IMR-90 (cell line): ENCODE results near the gene ENAH. TPM values are rescaled to one million over a fixed set of nuclear protein-coding genes. Genes with fewer than 3 reads are reported as not detected.

ENCODE experiments used
- ATAC-seq: fragments of 200-7000 bp; cut with Tn5 transposase; 2 replicates; pipeline ENCODE4 v1.9.1; 2020; ENCODE audit warnings: low read depth, mild to moderate bottlenecking, moderate library complexity
- BruUV-seq: library from RNA; stranded (reverse); fragments of 400-500 nt; replicated peaks from 2 replicates; lab custom pipeline; 2021; lab: Mats Ljungman, UMichigan
- CTCF ChIA-PET: fragments of 300-600 bp; formaldehyde crosslinking; extraction: SDS; loops from one replicate; lab custom pipeline; 2021; ENCODE audit warnings: antibody characterized with exemption; lab: Yijun Ruan, JAX
- POLR2A ChIA-PET: fragments of 300-600 bp; sonication (Branson Sonifier 250); formaldehyde crosslinking; loops from one replicate; lab custom pipeline; 2022; ENCODE audit warnings: antibody characterized with exemption; ENCODE audit not compliant: unreplicated experiment; lab: Charles Lee
- DNase-seq: peaks from one replicate; pipeline ENCODE4 v3.0.0; 2013
- H2AFZ ChIP-seq: replicated peaks from 2 replicates; pipeline ENCODE3; 2013; ENCODE audit warnings: low read length, mild to moderate bottlenecking; ENCODE audit not compliant: poor library complexity
- H2AK5ac ChIP-seq: 2 replicates; pipeline ENCODE4 v1.6.1; 2013; ENCODE audit warnings: low read depth, low read length, inconsistent platforms
- H2AK9ac ChIP-seq: replicated peaks from 2 replicates; pipeline ENCODE3; 2013; ENCODE audit warnings: mild to moderate bottlenecking, low read depth, low read length, moderate library complexity; ENCODE audit not compliant: poor library complexity
- H2BK120ac ChIP-seq: 2 replicates; pipeline ENCODE4 v1.6.1; 2013; ENCODE audit warnings: low read depth, low read length, inconsistent platforms
- H2BK15ac ChIP-seq: 3 replicates; pipeline ENCODE4 v1.6.1; 2013; ENCODE audit warnings: low read depth, low read length, inconsistent platforms
- H2BK20ac ChIP-seq: 2 replicates; pipeline ENCODE4 v1.6.1; 2013; ENCODE audit warnings: low read depth, mild to moderate bottlenecking, inconsistent platforms, low read length, moderate library complexity
- H2BK5ac ChIP-seq: 2 replicates; pipeline ENCODE4 v1.6.1; 2013; ENCODE audit warnings: mild to moderate bottlenecking, low read depth, low read length, inconsistent platforms; ENCODE audit not compliant: poor library complexity, severe bottlenecking
- H3K14ac ChIP-seq: replicated peaks from 2 replicates; pipeline ENCODE4 v1.6.1; 2013; ENCODE audit warnings: low read depth, low read length, inconsistent platforms
- H3K18ac ChIP-seq: 2 replicates; pipeline ENCODE4 v1.6.1; 2013; ENCODE audit warnings: low read depth, low read length, control low read depth
- H3K23ac ChIP-seq: 2 replicates; pipeline ENCODE4 v1.6.1; 2013; ENCODE audit warnings: low read depth, low read length, inconsistent platforms
- H3K27ac ChIP-seq: 2 replicates; pipeline ENCODE4 v1.5.1; 2013; ENCODE audit warnings: mild to moderate bottlenecking, control low read depth, low read length; ENCODE audit not compliant: insufficient read depth
- H3K27me3 ChIP-seq: 2 replicates; pipeline ENCODE4 v1.6.1; 2013; ENCODE audit warnings: low read length; ENCODE audit not compliant: control insufficient read depth, insufficient read depth
- H3K36me3 ChIP-seq: 2 replicates; pipeline ENCODE4 v1.6.1; 2013; ENCODE audit warnings: low read length, mixed read lengths; ENCODE audit not compliant: control insufficient read depth, insufficient read depth
- H3K4ac ChIP-seq: 2 replicates; pipeline ENCODE4 v1.6.1; 2013; ENCODE audit warnings: low read depth, low read length, inconsistent platforms
- H3K4me1 ChIP-seq: 2 replicates; pipeline ENCODE4 v1.6.1; 2013; ENCODE audit warnings: low read length, mixed read lengths; ENCODE audit not compliant: control insufficient read depth, insufficient read depth
- H3K4me2 ChIP-seq: 2 replicates; pipeline ENCODE4 v1.6.1; 2013; ENCODE audit warnings: low read depth, mild to moderate bottlenecking, control low read depth, low read length, moderate library complexity
- H3K4me3 ChIP-seq: 2 replicates; pipeline ENCODE4 v1.5.1; 2013; ENCODE audit warnings: low read depth, mild to moderate bottlenecking, control low read depth, low read length, moderate library complexity; ENCODE audit not compliant: insufficient read depth
- H3K56ac ChIP-seq: 2 replicates; pipeline ENCODE4 v1.6.1; 2013; ENCODE audit warnings: low read length, inconsistent platforms; ENCODE audit not compliant: insufficient read depth; ENCODE audit errors: extremely low read depth
- H3K79me1 ChIP-seq, 2 experiments: 2 replicates each; pipeline ENCODE4 v1.6.1; 2013; ENCODE audit warnings: low read length in 2 of 2, inconsistent platforms in 1 of 2, low read depth in 1 of 2
- H3K9ac ChIP-seq: 2 replicates; pipeline ENCODE4 v1.6.1; 2013; ENCODE audit warnings: low read depth, low read length, control low read depth
- H3K9me1 ChIP-seq: 2 replicates; pipeline ENCODE4 v1.6.1; 2013; ENCODE audit warnings: low read length, inconsistent platforms; ENCODE audit not compliant: insufficient read depth
- H3K9me3 ChIP-seq: 2 replicates; pipeline ENCODE4 v1.6.1; 2013; ENCODE audit warnings: low read length; ENCODE audit not compliant: control insufficient read depth, insufficient read depth
- H4K20me1 ChIP-seq: 2 replicates; pipeline ENCODE4 v1.6.1; 2013; ENCODE audit warnings: low read length, inconsistent platforms; ENCODE audit not compliant: insufficient read depth
- H4K5ac ChIP-seq: 2 replicates; pipeline ENCODE4 v1.6.1; 2013; ENCODE audit warnings: mild to moderate bottlenecking, low read depth, low read length, control low read depth
- H4K8ac ChIP-seq, 2 experiments: 2 replicates each; pipeline ENCODE4 v1.6.1; 2013; ENCODE audit warnings: low read depth in 2 of 2, low read length in 2 of 2, control low read depth in 1 of 2, inconsistent platforms in 1 of 2
- H4K91ac ChIP-seq: 2 replicates; pipeline ENCODE4 v1.6.1; 2013; ENCODE audit warnings: low read depth, low read length, inconsistent platforms; ENCODE audit not compliant: insufficient read depth
- FOS ChIP-seq: fragments of 150-350 bp; IDR thresholded peaks from 2 replicates; pipeline ENCODE4 v1.6.1; 2016; ENCODE audit warnings: low read depth, low read length
- MAFK ChIP-seq: IDR thresholded peaks from 2 replicates; pipeline ENCODE4 v1.6.1; 2012; ENCODE audit warnings: low read depth, low read length, improper control_type of control experiment
- MAZ ChIP-seq: IDR thresholded peaks from 2 replicates; pipeline ENCODE4 v1.6.1; 2012; ENCODE audit warnings: low read depth, mild to moderate bottlenecking, low read length, improper control_type of control experiment, moderate library complexity, borderline replicate concordance
- NFE2L2 ChIP-seq: fragments of 150-350 bp; IDR thresholded peaks from 2 replicates; pipeline ENCODE4 v1.6.1; 2016; ENCODE audit warnings: low read depth, mild to moderate bottlenecking, low read length
- RCOR1 ChIP-seq: IDR thresholded peaks from 2 replicates; pipeline ENCODE4 v1.6.1; 2012; ENCODE audit warnings: mild to moderate bottlenecking, low read length, improper control_type of control experiment; ENCODE audit not compliant: insufficient replicate concordance
- SMC3 ChIP-seq: fragments of 150-350 bp; IDR thresholded peaks from 2 replicates; pipeline ENCODE4 v1.6.1; 2016; ENCODE audit warnings: low read depth, mild to moderate bottlenecking, antibody characterized with exemption, low read length, moderate library complexity
- WGBS, 2 experiments: methylation state at CpG; one replicate each; pipeline versions ENCODE4 v1.1.5 to v1.1.7; 2013; ENCODE audit warnings: missing lambda C conversion rate in 2 of 2; ENCODE audit not compliant: insufficient read length in 1 of 2; ENCODE audit errors: extremely low coverage in 2 of 2; 5-methylcytosine and 5-hydroxymethylcytosine counted together
- dilution Hi-C: fragments of 300-500 bp; cut with HindIII; formaldehyde crosslinking; loops from one replicate; pipeline ENCODE4 v1.14.3; 2018; ENCODE audit warnings: low sequenced_read_pairs; ENCODE audit not compliant: unreplicated experiment
- in situ Hi-C: fragments of 300-500 bp; cut with MboI; formaldehyde crosslinking; loops from 3 replicates; pipeline ENCODE4 v1.14.3; 2019; ENCODE audit warnings: low sequenced_read_pairs, inconsistent platforms, mixed read lengths
- intact Hi-C: fragments of 100-400 bp; cut with micrococcal nuclease; formaldehyde crosslinking; loops from 2 replicates; pipeline ENCODE4 v1.10.0; 2022
- polyA plus RNA-seq, 3 experiments: library from polyadenylated mRNA; depleted of rRNA; stranded (reverse); fragments of >200 nt; gene quantifications; 2 replicates each; pipeline ENCODE4 v1.2.3, GENCODE V29; 2012; ENCODE audit warnings: low replicate concordance in 1 of 3
- total RNA-seq: library from RNA; depleted of rRNA; stranded (reverse); fragments of >200 nt; gene quantifications from 2 replicates; pipeline ENCODE4 v1.2.3, GENCODE V29; 2012
- TF ChIP-seq, protein P1 (sequence below): conservative IDR thresholded peaks from 2 replicates; pipeline ENCODE4 v1.5.1; 2012; ENCODE audit warnings: mild to moderate bottlenecking, low read depth, low read length, improper control_type of control experiment
- TF ChIP-seq, protein P2 (sequence below): fragments of 150-350 bp; IDR thresholded peaks from 2 replicates; pipeline ENCODE4 v1.6.1; 2017; ENCODE audit warnings: mild to moderate bottlenecking, antibody characterized with exemption, low read length, low read depth
- TF ChIP-seq, protein P3 (sequence below): fragments of 150-350 bp; IDR thresholded peaks from 2 replicates; pipeline ENCODE4 v1.6.1; 2016; ENCODE audit warnings: low read depth, mild to moderate bottlenecking, low read length, moderate library complexity, borderline replicate concordance

The ENAH gene
- total and polyA plus RNA-seq, 2 of the 4 experiments (the other 2 are of a cell fraction), result 61.3 to 86.9 TPM

DNA sequence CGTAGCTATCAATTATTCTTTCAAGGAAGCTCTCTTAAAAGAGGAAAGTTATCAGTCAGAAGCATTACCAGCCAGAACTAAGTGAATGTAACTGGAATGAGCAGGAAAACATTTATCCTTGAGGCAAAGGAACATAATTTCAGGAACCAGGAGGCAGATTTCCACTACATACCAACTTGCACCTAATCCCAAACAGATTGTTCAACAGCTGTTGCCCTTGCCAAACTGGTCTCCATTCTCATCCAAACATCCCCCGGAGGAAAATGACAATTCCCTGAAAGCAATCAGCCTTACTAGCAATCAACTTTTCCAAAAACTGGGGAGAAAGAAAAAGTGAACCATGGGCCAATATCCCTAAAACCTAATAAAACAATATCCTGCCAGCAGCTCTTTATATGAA, 35.0 kb downstream of the ENAH start:
- no peak for DNase-seq
- intact Hi-C loops (no loop called here), in situ Hi-C loops (no loop called here), dilution Hi-C loops (no loop called here)
- Histone ChIP-seq H2BK5ac (no peak overlapping the region), H3K36me3 (peaks cover 2% of the 10 kb centered on the region; the same call in 1 of the 2 replicates), H2AFZ (no peak overlapping the region), H3K4me2 (peak overlapping the region; percentile 51; the same call in 1 of the 2 replicates), H3K14ac (no peak overlapping the region), H3K4me3 (no peak overlapping the region), H3K27ac (no peak overlapping the region), H4K20me1 (peaks cover 74% of the 10 kb centered on the region), H3K23ac (no peak overlapping the region), H2AK5ac (no peak overlapping the region), H2BK120ac (no peak overlapping the region), H4K91ac (no peak overlapping the region), H3K56ac (no peak overlapping the region), H3K4ac (no peak overlapping the region), H3K9me3 (no peaks in the 10 kb centered on the region), H3K9me1 (peaks cover 6% of the 10 kb centered on the region), H2AK9ac (no peak overlapping the region), H3K27me3 (no peaks in the 10 kb centered on the region), H4K8ac (no peak overlapping the region), H3K4me1 (peaks cover 11% of the 10 kb centered on the region), H2BK15ac (no peak overlapping the region), H4K5ac (no peak overlapping the region), H3K9ac (no peak overlapping the region), H3K18ac (0 out of 2 replicates have a peak overlapping the region, but pooled peaks have one; percentile 4), H3K79me1 (peaks cover 10 to 61% of the 10 kb centered on the region in 2 experiments), H2BK20ac (no peak overlapping the region)
- TF ChIP-seq RCOR1 (no peak), SMC3 (no peak), NFE2L2 (no peak), MAFK (no peak), MAZ (no peak), FOS (no peak)
- TF ChIP-seq, protein P1, sequence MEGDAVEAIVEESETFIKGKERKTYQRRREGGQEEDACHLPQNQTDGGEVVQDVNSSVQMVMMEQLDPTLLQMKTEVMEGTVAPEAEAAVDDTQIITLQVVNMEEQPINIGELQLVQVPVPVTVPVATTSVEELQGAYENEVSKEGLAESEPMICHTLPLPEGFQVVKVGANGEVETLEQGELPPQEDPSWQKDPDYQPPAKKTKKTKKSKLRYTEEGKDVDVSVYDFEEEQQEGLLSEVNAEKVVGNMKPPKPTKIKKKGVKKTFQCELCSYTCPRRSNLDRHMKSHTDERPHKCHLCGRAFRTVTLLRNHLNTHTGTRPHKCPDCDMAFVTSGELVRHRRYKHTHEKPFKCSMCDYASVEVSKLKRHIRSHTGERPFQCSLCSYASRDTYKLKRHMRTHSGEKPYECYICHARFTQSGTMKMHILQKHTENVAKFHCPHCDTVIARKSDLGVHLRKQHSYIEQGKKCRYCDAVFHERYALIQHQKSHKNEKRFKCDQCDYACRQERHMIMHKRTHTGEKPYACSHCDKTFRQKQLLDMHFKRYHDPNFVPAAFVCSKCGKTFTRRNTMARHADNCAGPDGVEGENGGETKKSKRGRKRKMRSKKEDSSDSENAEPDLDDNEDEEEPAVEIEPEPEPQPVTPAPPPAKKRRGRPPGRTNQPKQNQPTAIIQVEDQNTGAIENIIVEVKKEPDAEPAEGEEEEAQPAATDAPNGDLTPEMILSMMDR, result no peak
- TF ChIP-seq, protein P2, sequence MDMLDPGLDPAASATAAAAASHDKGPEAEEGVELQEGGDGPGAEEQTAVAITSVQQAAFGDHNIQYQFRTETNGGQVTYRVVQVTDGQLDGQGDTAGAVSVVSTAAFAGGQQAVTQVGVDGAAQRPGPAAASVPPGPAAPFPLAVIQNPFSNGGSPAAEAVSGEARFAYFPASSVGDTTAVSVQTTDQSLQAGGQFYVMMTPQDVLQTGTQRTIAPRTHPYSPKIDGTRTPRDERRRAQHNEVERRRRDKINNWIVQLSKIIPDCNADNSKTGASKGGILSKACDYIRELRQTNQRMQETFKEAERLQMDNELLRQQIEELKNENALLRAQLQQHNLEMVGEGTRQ, result no peak
- TF ChIP-seq, protein P3, sequence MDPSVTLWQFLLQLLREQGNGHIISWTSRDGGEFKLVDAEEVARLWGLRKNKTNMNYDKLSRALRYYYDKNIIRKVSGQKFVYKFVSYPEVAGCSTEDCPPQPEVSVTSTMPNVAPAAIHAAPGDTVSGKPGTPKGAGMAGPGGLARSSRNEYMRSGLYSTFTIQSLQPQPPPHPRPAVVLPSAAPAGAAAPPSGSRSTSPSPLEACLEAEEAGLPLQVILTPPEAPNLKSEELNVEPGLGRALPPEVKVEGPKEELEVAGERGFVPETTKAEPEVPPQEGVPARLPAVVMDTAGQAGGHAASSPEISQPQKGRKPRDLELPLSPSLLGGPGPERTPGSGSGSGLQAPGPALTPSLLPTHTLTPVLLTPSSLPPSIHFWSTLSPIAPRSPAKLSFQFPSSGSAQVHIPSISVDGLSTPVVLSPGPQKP, result no peak
- peak; percentile 21; the same call in 1 of the 2 replicates for ATAC-seq
- ChIA-PET CTCF (interaction anchor here (0.6 kb wide), 1 partner anchor 92 kb away, joined by 3 read pairs; no protein-coding TSS in a partner anchor), POLR2A (interaction anchor here (0.6 kb wide), 1 partner anchor 152 kb away, joined by 3 read pairs; no protein-coding TSS in a partner anchor)
- BruUV-seq, result no TSS peak
- WGBS, 2 experiments, result no CpG with 5 or more reads among the region's 2 CpGs
